ENCODE measurements around the gene WNT9B. TPM values are rescaled to one million over a fixed set of nuclear protein-coding genes. Genes with fewer than 3 reads are reported as not detected.

Gene WNT9B
- total RNA-seq, 1 experiment from 2014 or later, result not detected

DNA sequence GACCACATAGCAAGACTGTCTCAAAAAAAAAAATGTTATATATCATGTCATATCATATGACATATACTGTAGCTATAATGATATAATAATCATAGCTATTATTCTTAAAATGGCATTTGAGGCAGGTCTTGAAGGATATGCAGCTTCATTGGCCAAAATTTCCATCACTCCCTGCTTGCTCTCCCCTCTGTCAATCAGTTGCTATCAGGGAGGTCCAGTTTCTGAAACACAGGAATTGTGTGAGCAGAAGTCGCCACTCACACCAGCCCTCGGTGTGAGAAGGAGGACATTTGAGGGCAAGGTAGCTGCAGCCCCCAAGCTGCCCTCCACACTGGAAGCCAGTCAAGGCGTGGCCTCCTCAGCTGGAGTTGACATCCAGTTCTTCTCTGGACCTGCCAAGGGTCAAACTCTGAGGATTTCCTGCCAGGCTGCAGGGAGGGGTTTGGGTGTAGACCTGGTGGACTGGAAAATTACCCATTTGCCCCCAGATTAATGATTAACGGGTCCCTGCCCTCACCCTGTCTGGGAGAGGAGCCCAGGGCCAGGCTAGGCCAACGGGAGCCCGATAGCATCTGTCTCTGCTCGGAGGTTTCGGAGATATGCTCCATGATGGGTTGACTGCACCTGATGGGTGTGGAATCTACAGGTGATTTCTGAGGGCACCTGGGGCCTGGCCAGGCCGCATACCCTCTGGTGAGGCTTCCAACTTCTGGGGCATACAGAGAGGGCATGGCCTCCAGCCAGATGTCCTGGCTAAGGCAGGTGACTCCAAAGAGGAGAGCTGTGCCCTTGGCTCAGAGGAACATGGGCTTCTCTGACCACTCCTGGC lies 18.8 kb downstream of the WNT9B start:
- Histone ChIP-seq H3K9me3 (ENCODE audit: control insufficient read depth, insufficient read depth, low read depth, low read length) (no peaks in the 10 kb centered on the region), H3K27me3 (ENCODE audit: control insufficient read depth, insufficient read depth, low read length) (no peaks in the 10 kb centered on the region), H3K27ac (ENCODE audit: low read length) (no peak overlapping the region), H3K4me1 (ENCODE audit: control insufficient read depth, insufficient read depth, low read length) (no peaks in the 10 kb centered on the region), H3K36me3 (ENCODE audit: control insufficient read depth, insufficient read depth, low read length) (no peaks in the 10 kb centered on the region), H3K4me3 (ENCODE audit: low read depth in 2 of 2, low read length in 2 of 2) (no peak overlapping the region)
- TF ChIP-seq TCF7L2 (IDR thresholded peaks at IDR 0.05; ENCODE audit: low read depth, low read length), result no peak
- TF ChIP-seq, protein P1, sequence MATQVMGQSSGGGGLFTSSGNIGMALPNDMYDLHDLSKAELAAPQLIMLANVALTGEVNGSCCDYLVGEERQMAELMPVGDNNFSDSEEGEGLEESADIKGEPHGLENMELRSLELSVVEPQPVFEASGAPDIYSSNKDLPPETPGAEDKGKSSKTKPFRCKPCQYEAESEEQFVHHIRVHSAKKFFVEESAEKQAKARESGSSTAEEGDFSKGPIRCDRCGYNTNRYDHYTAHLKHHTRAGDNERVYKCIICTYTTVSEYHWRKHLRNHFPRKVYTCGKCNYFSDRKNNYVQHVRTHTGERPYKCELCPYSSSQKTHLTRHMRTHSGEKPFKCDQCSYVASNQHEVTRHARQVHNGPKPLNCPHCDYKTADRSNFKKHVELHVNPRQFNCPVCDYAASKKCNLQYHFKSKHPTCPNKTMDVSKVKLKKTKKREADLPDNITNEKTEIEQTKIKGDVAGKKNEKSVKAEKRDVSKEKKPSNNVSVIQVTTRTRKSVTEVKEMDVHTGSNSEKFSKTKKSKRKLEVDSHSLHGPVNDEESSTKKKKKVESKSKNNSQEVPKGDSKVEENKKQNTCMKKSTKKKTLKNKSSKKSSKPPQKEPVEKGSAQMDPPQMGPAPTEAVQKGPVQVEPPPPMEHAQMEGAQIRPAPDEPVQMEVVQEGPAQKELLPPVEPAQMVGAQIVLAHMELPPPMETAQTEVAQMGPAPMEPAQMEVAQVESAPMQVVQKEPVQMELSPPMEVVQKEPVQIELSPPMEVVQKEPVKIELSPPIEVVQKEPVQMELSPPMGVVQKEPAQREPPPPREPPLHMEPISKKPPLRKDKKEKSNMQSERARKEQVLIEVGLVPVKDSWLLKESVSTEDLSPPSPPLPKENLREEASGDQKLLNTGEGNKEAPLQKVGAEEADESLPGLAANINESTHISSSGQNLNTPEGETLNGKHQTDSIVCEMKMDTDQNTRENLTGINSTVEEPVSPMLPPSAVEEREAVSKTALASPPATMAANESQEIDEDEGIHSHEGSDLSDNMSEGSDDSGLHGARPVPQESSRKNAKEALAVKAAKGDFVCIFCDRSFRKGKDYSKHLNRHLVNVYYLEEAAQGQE (IDR thresholded peaks at IDR 0.05; ENCODE audit: insufficient read depth in 1 of 2, low read depth in 2 of 2, low read length in 1 of 2), result no peak
- TF ChIP-seq, protein P2, sequence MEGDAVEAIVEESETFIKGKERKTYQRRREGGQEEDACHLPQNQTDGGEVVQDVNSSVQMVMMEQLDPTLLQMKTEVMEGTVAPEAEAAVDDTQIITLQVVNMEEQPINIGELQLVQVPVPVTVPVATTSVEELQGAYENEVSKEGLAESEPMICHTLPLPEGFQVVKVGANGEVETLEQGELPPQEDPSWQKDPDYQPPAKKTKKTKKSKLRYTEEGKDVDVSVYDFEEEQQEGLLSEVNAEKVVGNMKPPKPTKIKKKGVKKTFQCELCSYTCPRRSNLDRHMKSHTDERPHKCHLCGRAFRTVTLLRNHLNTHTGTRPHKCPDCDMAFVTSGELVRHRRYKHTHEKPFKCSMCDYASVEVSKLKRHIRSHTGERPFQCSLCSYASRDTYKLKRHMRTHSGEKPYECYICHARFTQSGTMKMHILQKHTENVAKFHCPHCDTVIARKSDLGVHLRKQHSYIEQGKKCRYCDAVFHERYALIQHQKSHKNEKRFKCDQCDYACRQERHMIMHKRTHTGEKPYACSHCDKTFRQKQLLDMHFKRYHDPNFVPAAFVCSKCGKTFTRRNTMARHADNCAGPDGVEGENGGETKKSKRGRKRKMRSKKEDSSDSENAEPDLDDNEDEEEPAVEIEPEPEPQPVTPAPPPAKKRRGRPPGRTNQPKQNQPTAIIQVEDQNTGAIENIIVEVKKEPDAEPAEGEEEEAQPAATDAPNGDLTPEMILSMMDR (IDR thresholded peaks at IDR 0.05), result no peak
- TF ChIP-seq SIN3A (IDR thresholded peaks at IDR 0.05; ENCODE audit: borderline replicate concordance, insufficient read depth, low read depth, low read length), result no peak
- TF ChIP-seq POLR2AphosphoS5 (IDR thresholded peaks at IDR 0.05; ENCODE audit: low read depth, low read length), result no peak
- intact Hi-C loops (cut with micrococcal nuclease; ENCODE audit: unreplicated experiment) (no loop called here), in situ Hi-C loops (cut with HindIII; ENCODE audit: low pct_unique_long_range_greater_than_20kb, low sequenced_read_pairs) (no loop called here)
- no TSS peak for BruUV-seq (replicated peaks)
- DNase-seq (ENCODE audit: low read depth, low spot score) (no peak), ATAC-seq (no peak)
- ChIA-PET POLR2A (interaction anchor here (0.6 kb wide), 1 partner anchor 16 kb away, joined by 4 read pairs; no protein-coding TSS in a partner anchor), CTCF (interaction anchor here (0.6 kb wide), 1 partner anchor 68 kb away, joined by 3 read pairs; no protein-coding TSS in a partner anchor)

DNA sequence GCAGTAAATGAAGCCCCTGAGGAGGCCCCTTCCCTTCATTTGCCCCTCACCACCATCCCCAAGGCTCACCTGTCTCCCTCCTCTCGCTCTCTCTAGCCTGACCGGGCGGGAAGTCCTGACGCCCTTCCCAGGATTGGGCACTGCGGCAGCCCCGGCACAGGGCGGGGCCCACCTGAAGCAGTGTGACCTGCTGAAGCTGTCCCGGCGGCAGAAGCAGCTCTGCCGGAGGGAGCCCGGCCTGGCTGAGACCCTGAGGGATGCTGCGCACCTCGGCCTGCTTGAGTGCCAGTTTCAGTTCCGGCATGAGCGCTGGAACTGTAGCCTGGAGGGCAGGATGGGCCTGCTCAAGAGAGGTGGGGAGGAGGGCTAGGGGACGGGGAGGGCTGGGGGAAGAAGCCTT lies 21.0 kb downstream of the WNT9B start:
- no peak overlapping the region for H3K4me3 ChIP-seq (ENCODE audit: low read depth in 2 of 2, low read length in 2 of 2)
- ChIA-PET POLR2A (no interaction called here), CTCF (no interaction called here)
- in situ Hi-C loops (cut with HindIII; ENCODE audit: low pct_unique_long_range_greater_than_20kb, low sequenced_read_pairs) (no loop called here), intact Hi-C loops (cut with micrococcal nuclease; ENCODE audit: unreplicated experiment) (no loop called here)
- H3K27ac ChIP-seq (ENCODE audit: low read length), result no peak overlapping the region
- TF ChIP-seq SIN3A (IDR thresholded peaks at IDR 0.05; ENCODE audit: borderline replicate concordance, insufficient read depth, low read depth, low read length) (no peak), TCF7L2 (IDR thresholded peaks at IDR 0.05; ENCODE audit: low read depth, low read length) (no peak), POLR2AphosphoS5 (IDR thresholded peaks at IDR 0.05; ENCODE audit: low read depth, low read length) (no peak)
- TF ChIP-seq, protein P2 (IDR thresholded peaks at IDR 0.05), result no peak
- TF ChIP-seq, protein P1 (IDR thresholded peaks at IDR 0.05; ENCODE audit: insufficient read depth in 1 of 2, low read depth in 2 of 2, low read length in 1 of 2), result no peak
- no peak for DNase-seq (ENCODE audit: low read depth, low spot score)
- ATAC-seq, result no peak
- no TSS peak for BruUV-seq (replicated peaks)
- no peaks in the 10 kb centered on the region for H3K9me3 ChIP-seq (ENCODE audit: control insufficient read depth, insufficient read depth, low read depth, low read length)
- H3K4me1 ChIP-seq (ENCODE audit: control insufficient read depth, insufficient read depth, low read length), result no peaks in the 10 kb centered on the region
- no peaks in the 10 kb centered on the region for H3K27me3 ChIP-seq (ENCODE audit: control insufficient read depth, insufficient read depth, low read length)
- H3K36me3 ChIP-seq (ENCODE audit: control insufficient read depth, insufficient read depth, low read length), result no peaks in the 10 kb centered on the region

Data from Panc1 (cell line).